NT2/D1 (cell line): ENCODE data around the gene SLC38A8.

Source experiments
- YY1 ChIP-seq: IDR thresholded peaks from 2 replicates; pipeline ENCODE4 v1.6.1; 2011; ENCODE audit not compliant: insufficient read length, insufficient read depth
- ZNF274 ChIP-seq: IDR thresholded peaks from 2 replicates; pipeline ENCODE4 v1.6.1; 2011; ENCODE audit warnings: mild to moderate bottlenecking, low read depth, low read length

DNA sequence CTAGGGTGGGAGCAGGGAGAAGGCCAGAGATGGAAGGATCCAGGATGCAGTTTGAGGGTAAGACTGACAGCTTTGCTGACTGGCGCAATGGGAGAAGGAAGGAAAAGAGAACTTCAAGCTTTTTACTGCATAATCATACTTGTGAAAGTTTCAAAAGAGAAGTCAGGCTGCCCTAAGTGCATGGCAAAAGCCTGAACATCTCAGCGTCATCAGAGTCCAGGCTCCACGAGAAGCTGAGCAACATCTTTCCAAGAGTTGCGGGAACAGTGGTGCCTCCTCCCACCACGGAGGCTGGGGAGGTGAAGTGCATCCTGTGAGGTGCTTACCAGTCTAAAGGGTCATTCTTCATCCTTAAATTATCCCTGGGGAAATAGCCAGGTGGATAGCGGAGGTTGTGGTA is 26.9 kb upstream of the SLC38A8 start:
- TF ChIP-seq YY1 (no peak), ZNF274 (no peak)
